Thoracic aorta (tissue), 2 donors: ENCODE measurements around the gene STK32B. TPM values are rescaled to one million over a fixed set of nuclear protein-coding genes. Genes with fewer than 3 reads are reported as not detected.

Source experiments
- ATAC-seq: fragments of 150-250 bp; one replicate; pipeline ENCODE4 v1.8.0; 2017; ENCODE audit warnings: low read depth; ENCODE audit not compliant: insufficient number of reproducible peaks, low FRiP score
- DNase-seq: peaks from one replicate; pipeline ENCODE4 v3.0.0-alpha.2; 2020; ENCODE audit warnings: low spot score
- H3K27ac ChIP-seq, 2 donors: fragments of 200-600 bp; sonication (generic); 1 replicate in 1 of 2; 2 replicates in 1 of 2; pipeline ENCODE4 v1.5.1; 2016; ENCODE audit warnings: mild to moderate bottlenecking in 2 of 2, moderate library complexity in 2 of 2
- H3K27me3 ChIP-seq: fragments of 200-600 bp; sonication (generic); replicated peaks from 2 replicates; pipeline ENCODE4 v1.6.0; 2016; ENCODE audit warnings: mild to moderate bottlenecking; ENCODE audit not compliant: insufficient read depth
- H3K36me3 ChIP-seq: fragments of 200-600 bp; sonication (generic); one replicate; pipeline ENCODE4 v1.5.1; 2016
- H3K4me1 ChIP-seq, 2 donors: fragments of 200-600 bp; sonication (generic); 1 replicate in 1 of 2; 2 replicates in 1 of 2; pipeline versions ENCODE4 v1.5.1 to v1.6.0; 2016; ENCODE audit warnings: low read depth in 2 of 2, mild to moderate bottlenecking in 1 of 2; ENCODE audit not compliant: control insufficient read depth in 1 of 2
- H3K4me3 ChIP-seq: fragments of 200-600 bp; sonication (generic); 2 replicates; pipeline ENCODE4 v1.5.1; 2016; ENCODE audit warnings: mild to moderate bottlenecking
- H3K9me3 ChIP-seq: fragments of 200-600 bp; sonication (generic); 2 replicates; pipeline ENCODE4 v1.5.1; 2016
- total RNA-seq, 2 donors: library from RNA; depleted of rRNA; stranded (reverse); fragments of >200 nt; gene quantifications; one replicate each; pipeline versions ENCODE4 v1.1.0 to v1.2.3, GENCODE V29; 2016
- TF ChIP-seq, protein P1 (sequence below): fragments of 200-600 bp; sonication (generic); IDR thresholded peaks from one replicate; pipeline ENCODE4 v1.5.1; 2019; ENCODE audit warnings: antibody characterized with exemption

Gene STK32B
- total RNA-seq, 2 donors from 2014 or later: 4.5 to 7.0 TPM

DNA sequence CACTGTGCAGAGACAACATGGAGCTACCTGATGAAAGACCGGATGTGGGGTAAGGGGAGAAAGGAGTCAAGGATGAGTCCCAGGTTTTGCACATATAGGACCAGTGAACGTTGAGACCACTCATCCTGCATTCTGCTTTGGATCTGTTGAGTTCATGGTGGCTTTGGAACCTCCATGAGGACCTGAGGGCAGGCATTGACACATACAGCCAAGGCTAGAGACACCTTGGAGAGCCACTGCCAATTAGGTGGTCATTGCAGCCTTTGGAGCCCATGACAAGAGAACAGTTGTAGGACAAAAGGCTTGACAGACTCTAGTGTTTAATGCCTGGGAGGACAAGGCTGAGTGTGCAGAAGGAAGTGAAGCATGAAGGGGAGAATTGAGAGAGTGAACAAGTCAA lies 87.9 kb downstream of the STK32B start:
- no peak overlapping the region for H3K4me3 ChIP-seq
- H3K4me1 ChIP-seq: no peaks in the 10 kb centered on the region
- H3K27me3 ChIP-seq: no peaks in the 10 kb centered on the region
- no peak for DNase-seq
- H3K36me3 ChIP-seq: no peaks in the 10 kb centered on the region
- TF ChIP-seq, protein P1, sequence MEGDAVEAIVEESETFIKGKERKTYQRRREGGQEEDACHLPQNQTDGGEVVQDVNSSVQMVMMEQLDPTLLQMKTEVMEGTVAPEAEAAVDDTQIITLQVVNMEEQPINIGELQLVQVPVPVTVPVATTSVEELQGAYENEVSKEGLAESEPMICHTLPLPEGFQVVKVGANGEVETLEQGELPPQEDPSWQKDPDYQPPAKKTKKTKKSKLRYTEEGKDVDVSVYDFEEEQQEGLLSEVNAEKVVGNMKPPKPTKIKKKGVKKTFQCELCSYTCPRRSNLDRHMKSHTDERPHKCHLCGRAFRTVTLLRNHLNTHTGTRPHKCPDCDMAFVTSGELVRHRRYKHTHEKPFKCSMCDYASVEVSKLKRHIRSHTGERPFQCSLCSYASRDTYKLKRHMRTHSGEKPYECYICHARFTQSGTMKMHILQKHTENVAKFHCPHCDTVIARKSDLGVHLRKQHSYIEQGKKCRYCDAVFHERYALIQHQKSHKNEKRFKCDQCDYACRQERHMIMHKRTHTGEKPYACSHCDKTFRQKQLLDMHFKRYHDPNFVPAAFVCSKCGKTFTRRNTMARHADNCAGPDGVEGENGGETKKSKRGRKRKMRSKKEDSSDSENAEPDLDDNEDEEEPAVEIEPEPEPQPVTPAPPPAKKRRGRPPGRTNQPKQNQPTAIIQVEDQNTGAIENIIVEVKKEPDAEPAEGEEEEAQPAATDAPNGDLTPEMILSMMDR: no peak
- no peaks in the 10 kb centered on the region for H3K9me3 ChIP-seq
- ATAC-seq: no peak
- no peak overlapping the region for H3K27ac ChIP-seq

DNA sequence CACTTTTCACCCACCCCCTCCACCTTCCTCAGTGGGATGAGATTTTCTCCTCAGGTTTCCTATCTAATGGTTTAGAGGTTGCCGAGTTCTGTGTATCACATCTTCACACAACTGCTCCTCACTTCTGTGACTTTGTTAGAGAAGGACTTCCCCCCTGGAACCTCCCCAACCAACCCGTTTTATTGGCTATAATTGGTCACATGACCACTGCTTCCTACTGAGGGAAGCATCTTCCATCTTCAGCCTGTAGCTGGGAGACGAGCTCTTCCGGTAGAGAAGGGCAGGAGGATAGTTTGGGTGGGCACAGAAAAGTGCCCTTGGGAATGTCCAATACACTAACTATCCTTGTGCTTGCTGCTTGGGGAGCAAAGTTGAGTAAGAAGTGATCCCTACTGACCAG lies 90.5 kb downstream of the STK32B start:
- Histone ChIP-seq H3K4me1 (no peaks in the 10 kb centered on the region), H3K36me3 (no peaks in the 10 kb centered on the region), H3K9me3 (no peaks in the 10 kb centered on the region), H3K27ac (no peak overlapping the region), H3K4me3 (no peak overlapping the region), H3K27me3 (no peaks in the 10 kb centered on the region)
- DNase-seq (no peak), ATAC-seq (no peak)
- TF ChIP-seq, protein P1: no peak

DNA sequence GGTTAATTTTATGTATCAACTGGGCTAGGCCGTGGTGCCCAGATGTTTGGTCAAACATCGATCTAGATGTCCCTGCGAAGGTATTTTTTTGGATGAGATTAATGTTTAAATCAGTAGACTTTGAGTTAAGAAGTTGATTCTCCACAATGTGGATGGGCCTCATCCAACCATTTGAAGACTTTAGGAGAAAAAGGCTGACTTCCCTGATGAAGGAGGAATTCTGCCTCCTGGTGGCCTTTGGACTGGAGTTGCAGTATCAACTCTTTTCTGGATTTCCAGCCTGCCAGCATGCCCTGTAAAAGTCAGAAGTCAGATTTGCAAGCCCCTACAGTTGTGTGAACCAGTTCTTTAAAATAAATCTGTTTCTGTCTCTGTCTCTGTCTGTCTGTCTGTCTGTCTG lies 91.4 kb downstream of the STK32B start:
- ATAC-seq (no peak), DNase-seq (no peak)

DNA sequence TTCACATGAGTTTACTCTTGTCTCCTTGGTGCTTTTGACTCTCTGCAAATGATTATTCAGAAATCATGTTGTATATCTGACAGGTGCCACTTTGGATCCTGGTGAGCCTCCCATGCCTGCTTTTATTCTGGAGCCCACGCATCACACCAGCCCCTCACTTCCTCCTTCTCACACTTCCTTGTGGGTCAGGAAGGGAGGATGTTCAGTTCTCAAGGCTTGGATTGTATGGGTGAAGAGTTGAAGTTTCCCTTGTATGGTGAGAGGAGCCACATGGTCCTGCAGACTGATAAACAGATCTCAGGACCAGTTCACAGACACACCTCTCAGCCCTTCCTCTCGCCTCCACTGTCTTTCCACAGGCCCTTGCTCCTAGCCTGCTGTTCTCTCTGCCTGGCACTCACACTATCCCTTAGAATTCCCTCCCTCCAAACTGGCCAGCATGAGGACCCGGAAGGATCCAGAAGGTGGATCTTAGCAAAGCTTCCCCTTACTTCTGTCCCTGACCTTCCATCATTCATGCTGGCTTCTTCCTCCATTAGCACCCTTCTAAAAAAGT lies 92.1 kb downstream of the STK32B start:
- DNase-seq (no peak), ATAC-seq (no peak)
- no peak overlapping the region for H3K27ac ChIP-seq
- no peaks in the 10 kb centered on the region for H3K9me3 ChIP-seq
- no peaks in the 10 kb centered on the region for H3K4me1 ChIP-seq
- TF ChIP-seq, protein P1: no peak
- H3K4me3 ChIP-seq: no peak overlapping the region
- no peaks in the 10 kb centered on the region for H3K27me3 ChIP-seq
- no peaks in the 10 kb centered on the region for H3K36me3 ChIP-seq

More for the DNA sequence above, 91.4 kb downstream of the STK32B start:
- H3K9me3 ChIP-seq: no peaks in the 10 kb centered on the region
- no peaks in the 10 kb centered on the region for H3K4me1 ChIP-seq
- no peaks in the 10 kb centered on the region for H3K36me3 ChIP-seq
- no peak overlapping the region for H3K4me3 ChIP-seq
- no peaks in the 10 kb centered on the region for H3K27me3 ChIP-seq
- TF ChIP-seq, protein P1: peak; percentile 60
- H3K27ac ChIP-seq: no peak overlapping the region

DNA sequence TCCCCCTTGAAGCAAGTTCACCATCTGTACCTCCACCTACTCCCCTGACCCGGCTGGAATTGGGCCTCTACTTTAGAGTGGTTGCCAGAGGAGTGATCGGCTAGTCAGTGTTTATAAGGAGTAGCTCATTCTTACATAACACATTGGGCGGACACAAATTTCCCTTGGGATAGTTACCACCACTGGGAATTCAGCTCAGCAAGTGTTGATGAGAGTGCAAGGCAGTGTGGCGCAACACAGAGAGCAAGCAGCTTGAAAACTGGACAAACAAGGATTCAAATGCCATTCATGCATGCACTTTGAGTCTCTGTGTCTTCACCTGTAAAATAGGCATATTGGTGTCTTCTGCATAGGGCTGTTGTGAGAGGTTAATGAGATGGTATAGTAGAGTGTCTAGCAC lies 92.7 kb downstream of the STK32B start:
- DNase-seq: no peak
- Histone ChIP-seq H3K27ac (no peak overlapping the region), H3K4me1 (no peaks in the 10 kb centered on the region)

More for the DNA sequence above, 92.7 kb downstream of the STK32B start:
- no peak for ATAC-seq
- H3K9me3 ChIP-seq: no peaks in the 10 kb centered on the region
- H3K27me3 ChIP-seq: no peaks in the 10 kb centered on the region
- no peaks in the 10 kb centered on the region for H3K36me3 ChIP-seq
- H3K4me3 ChIP-seq: no peak overlapping the region
- TF ChIP-seq, protein P1: no peak
